GM12878 (cell line): Measurements from ENCODE around the gene GCM1.

ENCODE experiments used
- POLR2AphosphoS5 ChIP-seq: IDR thresholded peaks from 2 replicates; pipeline ENCODE4 v1.6.1; 2011; ENCODE audit warnings: mild to moderate bottlenecking, low read length, inconsistent platforms
- TF ChIP-seq, protein P1 (sequence below), 3 experiments: IDR thresholded peaks in 2 of 3; conservative IDR thresholded peaks in 1 of 3; 2 replicates each; pipeline ENCODE4 v1.5.1; 2011; ENCODE audit warnings: low read depth in 3 of 3, low read length in 3 of 3, mild to moderate bottlenecking in 3 of 3, control low read depth in 2 of 3, moderate library complexity in 2 of 3, inconsistent platforms in 1 of 3, mixed read lengths in 1 of 3; ENCODE audit not compliant: control insufficient read depth in 2 of 3, insufficient read depth in 1 of 3; ENCODE audit errors: extremely low read depth in 1 of 3

DNA sequence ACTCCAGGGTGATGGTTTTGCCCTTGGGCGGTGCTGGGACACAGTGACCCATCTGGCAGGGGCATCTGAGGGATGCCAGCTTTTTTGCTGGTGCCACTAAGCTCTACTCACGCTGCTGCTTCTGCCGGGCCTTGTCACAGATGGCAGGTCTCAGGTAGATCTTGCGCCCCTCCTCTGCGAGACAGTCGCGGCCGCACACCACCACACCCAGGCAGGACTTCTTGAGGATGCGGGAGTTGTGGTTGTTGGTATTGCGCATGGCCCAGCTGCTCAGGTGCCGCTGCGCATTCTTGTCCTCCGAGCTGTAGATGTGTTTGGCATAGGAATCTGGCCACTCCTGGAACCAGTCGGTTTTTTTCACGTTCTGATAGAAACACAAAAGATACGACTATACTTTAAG is 14.7 kb downstream of the GCM1 start:
- TF ChIP-seq, protein P1, sequence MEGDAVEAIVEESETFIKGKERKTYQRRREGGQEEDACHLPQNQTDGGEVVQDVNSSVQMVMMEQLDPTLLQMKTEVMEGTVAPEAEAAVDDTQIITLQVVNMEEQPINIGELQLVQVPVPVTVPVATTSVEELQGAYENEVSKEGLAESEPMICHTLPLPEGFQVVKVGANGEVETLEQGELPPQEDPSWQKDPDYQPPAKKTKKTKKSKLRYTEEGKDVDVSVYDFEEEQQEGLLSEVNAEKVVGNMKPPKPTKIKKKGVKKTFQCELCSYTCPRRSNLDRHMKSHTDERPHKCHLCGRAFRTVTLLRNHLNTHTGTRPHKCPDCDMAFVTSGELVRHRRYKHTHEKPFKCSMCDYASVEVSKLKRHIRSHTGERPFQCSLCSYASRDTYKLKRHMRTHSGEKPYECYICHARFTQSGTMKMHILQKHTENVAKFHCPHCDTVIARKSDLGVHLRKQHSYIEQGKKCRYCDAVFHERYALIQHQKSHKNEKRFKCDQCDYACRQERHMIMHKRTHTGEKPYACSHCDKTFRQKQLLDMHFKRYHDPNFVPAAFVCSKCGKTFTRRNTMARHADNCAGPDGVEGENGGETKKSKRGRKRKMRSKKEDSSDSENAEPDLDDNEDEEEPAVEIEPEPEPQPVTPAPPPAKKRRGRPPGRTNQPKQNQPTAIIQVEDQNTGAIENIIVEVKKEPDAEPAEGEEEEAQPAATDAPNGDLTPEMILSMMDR (IDR thresholded peaks at IDR 0.05 in 2 of 3, conservative IDR thresholded peaks at IDR 0.05 in 1 of 3; ENCODE audit: control insufficient read depth in 2 of 3, extremely low read depth in 1 of 3, insufficient read depth in 1 of 3, low read depth in 3 of 3, low read length in 3 of 3): no peak
- no peak for TF ChIP-seq POLR2AphosphoS5
